Subcutaneous adipose tissue (tissue), 4 donors: ENCODE results near the gene CDK18. TPM values are rescaled to one million over a fixed set of nuclear protein-coding genes. Genes with fewer than 3 reads are reported as not detected.

Experiments
- total RNA-seq, 4 donors: library from RNA; depleted of rRNA; stranded (reverse); fragments of >200 nt; gene quantifications; one replicate each; pipeline ENCODE4 v1.1.0, GENCODE V29; 2016
- TF ChIP-seq, protein P1 (sequence below): fragments of 450-650 bp; IDR thresholded peaks from one replicate; pipeline ENCODE4 v1.5.1; 2016; ENCODE audit warnings: low read depth, mild to moderate bottlenecking, control low read depth, antibody characterized with exemption, moderate library complexity

CDK18 gene
- total RNA-seq, 4 donors from 2014 or later, result 1.6 to 7.8 (median 2.4) TPM

DNA sequence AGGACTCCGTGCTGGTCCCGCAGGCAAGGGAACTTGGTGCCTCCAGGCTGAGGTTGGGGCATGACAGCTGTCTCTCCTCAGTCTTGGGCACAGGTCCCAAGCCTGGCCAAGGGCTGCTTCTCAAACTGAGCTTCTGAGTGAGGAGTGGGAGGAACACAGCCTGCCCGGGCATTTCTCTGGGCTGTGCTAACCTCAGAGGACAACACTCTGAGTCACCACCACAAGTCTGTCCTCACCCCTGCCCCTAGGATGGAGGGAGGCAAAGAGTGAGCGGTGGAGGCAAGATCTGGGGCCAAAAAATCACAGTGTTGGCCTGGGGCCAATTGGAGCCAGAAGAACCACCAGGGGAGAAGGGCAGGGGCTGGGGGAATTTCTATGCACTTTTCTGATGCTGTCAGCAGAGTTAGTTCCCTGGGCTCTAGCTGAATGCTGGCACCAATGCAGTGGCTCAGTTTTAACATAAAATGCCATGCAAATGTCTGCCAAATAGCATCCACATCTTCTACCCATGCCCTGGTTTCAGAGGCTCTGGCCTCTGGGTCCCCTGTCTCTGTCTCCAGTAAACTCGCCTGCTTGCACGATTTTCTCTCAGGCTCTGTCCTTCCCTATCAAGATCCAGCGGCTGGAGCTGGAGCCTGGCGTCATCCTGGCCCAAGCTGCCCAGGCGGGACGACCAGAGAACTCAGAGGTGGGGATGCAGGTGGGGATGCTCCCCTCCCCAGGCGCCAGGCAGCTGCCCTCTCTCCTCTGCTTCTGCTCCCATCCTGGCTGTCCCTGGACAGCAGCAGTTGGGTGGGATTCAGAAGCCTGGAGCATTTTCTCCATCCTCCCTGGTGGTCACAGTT lies 11.0 kb upstream of the CDK18 start:
- TF ChIP-seq, protein P1, sequence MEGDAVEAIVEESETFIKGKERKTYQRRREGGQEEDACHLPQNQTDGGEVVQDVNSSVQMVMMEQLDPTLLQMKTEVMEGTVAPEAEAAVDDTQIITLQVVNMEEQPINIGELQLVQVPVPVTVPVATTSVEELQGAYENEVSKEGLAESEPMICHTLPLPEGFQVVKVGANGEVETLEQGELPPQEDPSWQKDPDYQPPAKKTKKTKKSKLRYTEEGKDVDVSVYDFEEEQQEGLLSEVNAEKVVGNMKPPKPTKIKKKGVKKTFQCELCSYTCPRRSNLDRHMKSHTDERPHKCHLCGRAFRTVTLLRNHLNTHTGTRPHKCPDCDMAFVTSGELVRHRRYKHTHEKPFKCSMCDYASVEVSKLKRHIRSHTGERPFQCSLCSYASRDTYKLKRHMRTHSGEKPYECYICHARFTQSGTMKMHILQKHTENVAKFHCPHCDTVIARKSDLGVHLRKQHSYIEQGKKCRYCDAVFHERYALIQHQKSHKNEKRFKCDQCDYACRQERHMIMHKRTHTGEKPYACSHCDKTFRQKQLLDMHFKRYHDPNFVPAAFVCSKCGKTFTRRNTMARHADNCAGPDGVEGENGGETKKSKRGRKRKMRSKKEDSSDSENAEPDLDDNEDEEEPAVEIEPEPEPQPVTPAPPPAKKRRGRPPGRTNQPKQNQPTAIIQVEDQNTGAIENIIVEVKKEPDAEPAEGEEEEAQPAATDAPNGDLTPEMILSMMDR, result no peak

DNA sequence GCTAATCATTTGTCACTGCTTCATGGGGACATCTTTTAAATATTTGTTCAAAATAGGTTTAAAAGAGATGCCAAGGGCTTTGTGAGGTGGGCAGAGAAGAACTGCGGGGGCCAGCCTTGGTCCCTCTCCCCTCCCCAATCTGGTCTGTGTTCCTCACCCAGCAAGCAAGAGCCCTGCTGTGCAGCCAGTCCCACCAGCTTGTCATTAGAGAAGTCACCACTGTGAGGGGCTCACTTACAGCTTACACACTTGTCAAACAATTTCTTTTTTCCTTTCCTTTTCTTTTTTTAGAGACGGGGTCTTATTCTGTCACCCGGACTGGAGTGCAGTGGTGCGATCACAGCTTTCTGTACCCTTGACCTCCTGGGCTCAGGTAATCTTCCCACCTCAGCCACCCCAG lies 10.4 kb upstream of the CDK18 start:
- TF ChIP-seq, protein P1, result no peak

DNA sequence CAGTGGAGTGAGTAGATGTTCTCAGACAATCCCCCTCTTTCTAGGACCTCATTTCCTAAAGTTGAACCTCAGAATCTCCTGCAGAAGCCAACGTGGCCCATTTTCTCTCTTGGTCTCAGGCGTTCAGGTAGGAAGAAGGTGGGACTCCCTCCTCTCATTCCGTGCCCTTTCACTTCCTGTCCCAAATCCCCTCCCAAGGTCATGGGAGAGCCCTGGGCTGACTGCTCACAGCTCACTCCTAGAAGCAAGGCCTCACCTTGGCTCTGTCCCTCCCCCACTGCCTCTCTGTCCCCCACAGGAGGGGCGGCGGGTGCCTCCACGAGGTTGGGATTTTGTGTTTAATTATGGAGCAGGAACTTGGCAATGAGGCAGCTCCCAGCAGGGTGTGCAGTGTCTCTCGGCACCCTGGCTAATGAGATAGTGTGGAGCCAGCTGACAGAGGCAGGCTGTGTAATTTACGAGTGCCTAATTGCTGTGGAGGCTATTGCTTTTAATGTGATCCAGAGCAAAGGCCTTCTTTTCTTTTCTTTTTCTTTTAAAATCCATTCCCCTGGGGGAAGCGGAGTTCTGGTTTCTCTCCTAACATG lies 9.1 kb upstream of the CDK18 start:
- TF ChIP-seq, protein P1, result no peak

DNA sequence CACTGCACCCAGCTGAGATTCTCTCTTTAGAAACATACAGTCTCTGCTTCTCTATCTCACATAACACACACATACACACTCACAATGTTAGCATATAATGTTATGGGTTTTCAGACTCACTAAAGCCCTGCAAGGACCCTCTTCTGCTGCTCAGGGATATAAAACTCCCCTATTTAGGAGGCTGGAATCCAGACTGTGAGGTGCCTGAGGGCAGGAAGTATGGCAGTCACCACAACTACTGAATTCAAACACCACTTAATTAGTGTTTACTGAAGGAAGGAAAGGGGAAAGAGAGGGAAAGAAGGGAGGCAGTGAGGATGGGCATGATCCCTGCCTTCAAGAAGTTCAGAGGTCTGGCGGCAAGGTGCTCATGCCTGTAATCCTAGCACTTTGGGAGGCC lies 7.8 kb upstream of the CDK18 start:
- TF ChIP-seq, protein P1, result no peak

DNA sequence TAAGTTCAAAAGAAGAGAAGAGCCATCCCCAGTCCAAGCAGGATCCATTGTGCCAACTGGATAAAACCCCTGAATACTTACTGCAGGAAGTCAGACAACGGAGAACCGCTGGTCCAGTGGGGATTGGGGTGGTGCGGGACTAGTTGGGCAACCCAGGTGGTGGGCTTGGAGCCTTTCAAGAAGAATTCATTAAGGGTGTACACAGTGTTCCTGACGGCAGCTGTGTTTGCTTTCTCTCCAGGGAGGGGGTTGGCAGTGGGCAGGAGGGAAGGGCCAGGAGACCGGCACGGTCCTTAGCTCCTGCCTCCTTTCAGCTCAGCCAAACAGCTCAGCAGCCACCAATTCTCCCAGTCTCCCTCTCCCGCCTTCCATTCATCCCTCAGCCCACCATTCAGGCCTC lies 7.1 kb upstream of the CDK18 start:
- TF ChIP-seq, protein P1, result no peak

DNA sequence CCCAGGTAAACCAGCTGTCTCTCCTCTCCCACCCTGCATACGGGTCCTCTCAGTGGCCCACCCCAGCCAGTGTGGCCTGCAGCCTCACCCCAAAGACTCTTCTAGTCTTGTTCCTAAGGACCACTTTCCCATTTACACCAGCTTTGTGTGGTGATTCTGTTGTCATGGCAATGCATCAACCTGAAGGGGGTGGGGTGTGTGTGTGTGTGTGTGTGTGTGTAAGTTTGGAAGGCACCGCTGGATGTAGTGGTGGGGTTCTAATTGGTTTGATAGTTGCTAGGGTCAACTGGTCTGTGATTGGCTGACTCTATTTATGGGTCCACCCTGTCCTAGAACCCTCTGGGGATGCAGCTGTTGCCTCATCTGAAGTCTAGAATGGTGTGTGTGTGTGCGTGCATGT lies 4.7 kb upstream of the CDK18 start:
- TF ChIP-seq, protein P1, result no peak
